ENCODE results near the gene SOX11.

SOX11 gene

GRCh38 chr2:5725072-5725471 is 32.9 kb downstream of the SOX11 start:
- DNase-seq, result no peak

- DNase-seq, result no peak
These were observed 33.7 kb downstream of the SOX11 start for GRCh38 chr2:5725794-5726463.

- no peak for DNase-seq
These were observed 35.1 kb downstream of the SOX11 start for GRCh38 chr2:5727235-5727634.

GRCh38 chr2:5729416-5729815 is 37.2 kb downstream of the SOX11 start:
- DNase-seq, result no peak

- DNase-seq, result no peak
These were observed 38.2 kb downstream of the SOX11 start for GRCh38 chr2:5730386-5730785.

- no peak for DNase-seq
These were observed 42.8 kb downstream of the SOX11 start for GRCh38 chr2:5734859-5735520.

- DNase-seq, result no peak
These were observed 43.3 kb downstream of the SOX11 start for GRCh38 chr2:5735521-5735861.

- no peak for DNase-seq
These were observed 43.9 kb downstream of the SOX11 start for GRCh38 chr2:5736050-5736449.

- no peak for DNase-seq
These were observed 44.7 kb downstream of the SOX11 start for GRCh38 chr2:5736886-5737285.

GRCh38 chr2:5740053-5740452 is 47.9 kb downstream of the SOX11 start:
- DNase-seq, result no peak

GRCh38 chr2:5740817-5741216 is 48.6 kb downstream of the SOX11 start:
- no peak for DNase-seq

- DNase-seq, result no peak
These were observed 49.1 kb downstream of the SOX11 start for GRCh38 chr2:5741242-5741641.

GRCh38 chr2:5742126-5742525 is 49.9 kb downstream of the SOX11 start:
- no peak for DNase-seq

GRCh38 chr2:5748391-5748790 is 56.2 kb downstream of the SOX11 start:
- no peak for DNase-seq

GRCh38 chr2:5748946-5749345 is 56.8 kb downstream of the SOX11 start:
- no peak for DNase-seq

- DNase-seq, result no peak
These were observed 57.2 kb downstream of the SOX11 start for GRCh38 chr2:5749347-5749746.

Measured in effector CD4-positive, alpha-beta T cell (primary cell).